Ishikawa (cell line): ENCODE measurements around the gene S1PR5.

ENCODE experiments used
- CREB1 ChIP-seq: IDR thresholded peaks from 2 replicates; pipeline ENCODE4 v1.6.1; 2012; ENCODE audit warnings: low read depth
- EGR1 ChIP-seq: IDR thresholded peaks from 2 replicates; pipeline ENCODE4 v1.6.1; 2012
- NFIC ChIP-seq: IDR thresholded peaks from 2 replicates; pipeline ENCODE4 v1.6.1; 2012
- RAD21 ChIP-seq: IDR thresholded peaks from 2 replicates; pipeline ENCODE4 v1.6.1; 2012; ENCODE audit warnings: low read depth
- TAF1 ChIP-seq: IDR thresholded peaks from 2 replicates; pipeline ENCODE4 v1.6.1; 2012; ENCODE audit warnings: low read depth, mild to moderate bottlenecking
- TCF12 ChIP-seq: IDR thresholded peaks from 2 replicates; pipeline ENCODE4 v1.6.1; 2012; ENCODE audit warnings: low read depth
- YY1 ChIP-seq: IDR thresholded peaks from 2 replicates; pipeline ENCODE4 v1.6.1; 2012; ENCODE audit warnings: low read depth
- TF ChIP-seq, protein P1 (sequence below): IDR thresholded peaks from 2 replicates; pipeline ENCODE4 v1.6.1; 2012
- TF ChIP-seq, protein P2 (sequence below): IDR thresholded peaks from 2 replicates; pipeline ENCODE4 v1.6.1; 2012; ENCODE audit warnings: low read depth, mild to moderate bottlenecking

DNA sequence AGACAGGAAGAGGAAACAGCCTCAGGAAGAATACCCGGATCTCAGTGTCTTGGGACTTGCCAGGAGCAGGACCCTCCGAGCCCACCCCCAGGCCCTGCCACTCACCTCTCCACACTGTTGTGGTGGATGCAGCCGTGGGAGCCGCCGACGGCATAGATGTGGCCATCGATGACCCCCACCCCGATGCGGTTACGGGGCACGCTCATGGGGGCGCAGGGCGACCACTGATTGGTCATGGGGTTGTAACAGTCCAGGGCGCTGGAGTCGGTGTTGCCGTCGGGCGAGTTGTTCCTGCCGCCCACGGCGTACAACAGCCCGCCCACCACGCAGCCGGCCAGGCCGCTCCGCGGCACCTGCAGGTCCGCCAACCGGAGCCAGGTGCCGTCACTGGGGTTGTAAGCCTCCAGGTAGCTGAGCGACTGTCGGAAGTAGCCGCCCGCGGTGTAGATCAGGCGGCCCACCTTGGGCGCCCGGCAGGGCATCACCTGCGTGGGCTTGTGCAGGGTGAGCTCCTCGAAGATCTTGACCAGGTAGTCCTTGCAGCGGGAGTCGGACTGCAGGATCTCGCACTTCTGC is 25.7 kb downstream of the S1PR5 start:
- no peak for TF ChIP-seq TCF12
- TF ChIP-seq YY1 = no peak
- TF ChIP-seq, protein P1, sequence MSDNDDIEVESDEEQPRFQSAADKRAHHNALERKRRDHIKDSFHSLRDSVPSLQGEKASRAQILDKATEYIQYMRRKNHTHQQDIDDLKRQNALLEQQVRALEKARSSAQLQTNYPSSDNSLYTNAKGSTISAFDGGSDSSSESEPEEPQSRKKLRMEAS = no peak
- no peak for TF ChIP-seq TAF1
- TF ChIP-seq RAD21 = no peak
- TF ChIP-seq, protein P2, sequence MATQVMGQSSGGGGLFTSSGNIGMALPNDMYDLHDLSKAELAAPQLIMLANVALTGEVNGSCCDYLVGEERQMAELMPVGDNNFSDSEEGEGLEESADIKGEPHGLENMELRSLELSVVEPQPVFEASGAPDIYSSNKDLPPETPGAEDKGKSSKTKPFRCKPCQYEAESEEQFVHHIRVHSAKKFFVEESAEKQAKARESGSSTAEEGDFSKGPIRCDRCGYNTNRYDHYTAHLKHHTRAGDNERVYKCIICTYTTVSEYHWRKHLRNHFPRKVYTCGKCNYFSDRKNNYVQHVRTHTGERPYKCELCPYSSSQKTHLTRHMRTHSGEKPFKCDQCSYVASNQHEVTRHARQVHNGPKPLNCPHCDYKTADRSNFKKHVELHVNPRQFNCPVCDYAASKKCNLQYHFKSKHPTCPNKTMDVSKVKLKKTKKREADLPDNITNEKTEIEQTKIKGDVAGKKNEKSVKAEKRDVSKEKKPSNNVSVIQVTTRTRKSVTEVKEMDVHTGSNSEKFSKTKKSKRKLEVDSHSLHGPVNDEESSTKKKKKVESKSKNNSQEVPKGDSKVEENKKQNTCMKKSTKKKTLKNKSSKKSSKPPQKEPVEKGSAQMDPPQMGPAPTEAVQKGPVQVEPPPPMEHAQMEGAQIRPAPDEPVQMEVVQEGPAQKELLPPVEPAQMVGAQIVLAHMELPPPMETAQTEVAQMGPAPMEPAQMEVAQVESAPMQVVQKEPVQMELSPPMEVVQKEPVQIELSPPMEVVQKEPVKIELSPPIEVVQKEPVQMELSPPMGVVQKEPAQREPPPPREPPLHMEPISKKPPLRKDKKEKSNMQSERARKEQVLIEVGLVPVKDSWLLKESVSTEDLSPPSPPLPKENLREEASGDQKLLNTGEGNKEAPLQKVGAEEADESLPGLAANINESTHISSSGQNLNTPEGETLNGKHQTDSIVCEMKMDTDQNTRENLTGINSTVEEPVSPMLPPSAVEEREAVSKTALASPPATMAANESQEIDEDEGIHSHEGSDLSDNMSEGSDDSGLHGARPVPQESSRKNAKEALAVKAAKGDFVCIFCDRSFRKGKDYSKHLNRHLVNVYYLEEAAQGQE = no peak
- TF ChIP-seq NFIC = no peak
- TF ChIP-seq EGR1 = no peak
- TF ChIP-seq CREB1 = no peak
